ENCODE data around the gene PCDHGB3.

Gene PCDHGB3

DNA sequence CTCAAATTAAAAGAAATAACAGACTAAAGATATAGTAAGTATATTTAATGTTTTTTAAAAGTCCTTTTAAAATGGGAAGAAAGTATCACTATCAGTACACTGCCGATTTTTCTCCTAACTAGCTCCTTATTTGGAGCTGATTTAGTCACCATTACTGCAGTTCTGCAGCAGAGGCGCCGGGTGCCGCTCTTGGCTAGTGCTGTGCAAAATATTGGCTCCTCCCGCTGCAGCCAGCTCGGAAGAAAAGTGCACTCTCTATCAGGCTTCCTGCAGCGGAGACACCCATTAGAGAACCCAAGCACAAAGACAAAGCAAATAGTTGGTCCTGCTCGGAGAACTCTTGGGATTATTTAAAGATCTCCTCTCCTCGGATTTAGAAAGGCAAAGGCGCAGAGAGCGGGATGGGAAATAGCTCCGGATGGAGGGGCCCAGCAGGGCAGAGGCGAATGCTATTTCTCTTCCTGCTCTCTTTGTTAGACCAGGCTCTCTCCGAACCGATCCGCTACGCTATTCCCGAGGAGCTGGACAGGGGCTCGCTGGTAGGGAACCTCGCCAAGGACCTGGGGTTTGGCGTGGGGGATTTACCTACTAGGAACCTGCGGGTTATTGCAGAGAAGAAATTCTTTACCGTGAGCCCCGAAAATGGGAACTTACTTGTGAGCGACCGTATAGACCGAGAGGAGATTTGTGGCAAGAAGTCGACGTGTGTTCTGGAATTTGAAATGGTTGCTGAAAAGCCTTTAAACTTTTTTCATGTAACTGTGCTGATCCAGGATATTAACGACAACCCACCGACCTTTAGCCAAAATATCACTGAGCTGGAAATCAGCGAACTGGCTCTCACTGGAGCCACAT is at the start of gene PCDHGB3:
Gene PCDHGB3 (plus strand): TSS at position 249 of the 855 bp plus-strand sequence. CDS start 153 bp downstream, at position 402.
- Histone ChIP-seq H3K79me2 (ENCODE audit: insufficient read depth, low read depth) (no peaks in the 10 kb centered on the region), H3K9ac (no peak within 1 kb of the TSS), H3K36me3 (ENCODE audit: insufficient read depth) (no peaks in the 10 kb centered on the region), H3K4me3 (IDR thresholded peaks at IDR 0.05; ENCODE audit: insufficient read depth, low read depth, low read length) (no peak within 1 kb of the TSS), H4K20me1 (ENCODE audit: insufficient read depth) (no peaks in the 10 kb centered on the region), H3K27me3 (ENCODE audit: insufficient read depth, low read depth) (no peaks in the 10 kb centered on the region), H3K4me2 (peak within 1 kb of the TSS; percentile 33; the same call in 1 of the 2 replicates), H3K4me1 (ENCODE audit: low read depth, poor library complexity, severe bottlenecking) (no peaks in the 10 kb centered on the region), H2AFZ (ENCODE audit: low read depth) (peak within 1 kb of the TSS; percentile 76), H3K27ac (no peak within 1 kb of the TSS)
- TF ChIP-seq, protein P1, sequence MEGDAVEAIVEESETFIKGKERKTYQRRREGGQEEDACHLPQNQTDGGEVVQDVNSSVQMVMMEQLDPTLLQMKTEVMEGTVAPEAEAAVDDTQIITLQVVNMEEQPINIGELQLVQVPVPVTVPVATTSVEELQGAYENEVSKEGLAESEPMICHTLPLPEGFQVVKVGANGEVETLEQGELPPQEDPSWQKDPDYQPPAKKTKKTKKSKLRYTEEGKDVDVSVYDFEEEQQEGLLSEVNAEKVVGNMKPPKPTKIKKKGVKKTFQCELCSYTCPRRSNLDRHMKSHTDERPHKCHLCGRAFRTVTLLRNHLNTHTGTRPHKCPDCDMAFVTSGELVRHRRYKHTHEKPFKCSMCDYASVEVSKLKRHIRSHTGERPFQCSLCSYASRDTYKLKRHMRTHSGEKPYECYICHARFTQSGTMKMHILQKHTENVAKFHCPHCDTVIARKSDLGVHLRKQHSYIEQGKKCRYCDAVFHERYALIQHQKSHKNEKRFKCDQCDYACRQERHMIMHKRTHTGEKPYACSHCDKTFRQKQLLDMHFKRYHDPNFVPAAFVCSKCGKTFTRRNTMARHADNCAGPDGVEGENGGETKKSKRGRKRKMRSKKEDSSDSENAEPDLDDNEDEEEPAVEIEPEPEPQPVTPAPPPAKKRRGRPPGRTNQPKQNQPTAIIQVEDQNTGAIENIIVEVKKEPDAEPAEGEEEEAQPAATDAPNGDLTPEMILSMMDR (conservative IDR thresholded peaks at IDR 0.05; ENCODE audit: low read depth, low read length), result peak; percentile 37; the same call in 1 of the 2 replicates

DNA sequence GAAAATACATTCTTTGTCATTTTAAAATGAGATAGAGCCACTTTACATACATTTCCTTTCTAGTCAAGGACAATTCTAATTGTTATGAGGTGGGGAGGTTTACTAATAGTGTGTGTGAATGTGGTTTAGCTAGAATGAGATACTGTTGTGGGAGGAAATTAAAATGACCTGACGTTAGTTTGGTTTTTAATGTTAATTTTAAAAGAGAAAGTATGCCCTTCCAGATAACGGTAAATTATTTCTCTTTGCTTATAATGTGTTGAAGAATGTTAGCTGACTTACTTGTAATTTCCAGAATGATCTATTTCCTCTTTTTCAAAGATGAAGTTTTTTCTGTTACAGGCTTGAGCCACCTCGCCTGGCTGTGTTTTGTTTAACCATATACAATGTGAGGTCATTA is 47.8 kb upstream of the PCDHGB3 start:
- H4K20me1 ChIP-seq (ENCODE audit: insufficient read depth), result no peaks in the 10 kb centered on the region
- H3K4me3 ChIP-seq (IDR thresholded peaks at IDR 0.05; ENCODE audit: insufficient read depth, low read depth, low read length), result no peak overlapping the region
- no peak overlapping the region for H2AFZ ChIP-seq (ENCODE audit: low read depth)
- no peak overlapping the region for H3K27ac ChIP-seq
- H3K27me3 ChIP-seq (ENCODE audit: insufficient read depth, low read depth), result no peaks in the 10 kb centered on the region
- TF ChIP-seq, protein P1 (conservative IDR thresholded peaks at IDR 0.05; ENCODE audit: low read depth, low read length), result no peak
- peaks cover 9% of the 10 kb centered on the region; the same call in 1 of the 2 replicates for H3K36me3 ChIP-seq (ENCODE audit: insufficient read depth)
- H3K4me1 ChIP-seq (ENCODE audit: low read depth, poor library complexity, severe bottlenecking), result no peaks in the 10 kb centered on the region
- H3K79me2 ChIP-seq (ENCODE audit: insufficient read depth, low read depth), result peaks cover 30% of the 10 kb centered on the region
- no peak overlapping the region for H3K4me2 ChIP-seq
- H3K9ac ChIP-seq, result no peak overlapping the region

DNA sequence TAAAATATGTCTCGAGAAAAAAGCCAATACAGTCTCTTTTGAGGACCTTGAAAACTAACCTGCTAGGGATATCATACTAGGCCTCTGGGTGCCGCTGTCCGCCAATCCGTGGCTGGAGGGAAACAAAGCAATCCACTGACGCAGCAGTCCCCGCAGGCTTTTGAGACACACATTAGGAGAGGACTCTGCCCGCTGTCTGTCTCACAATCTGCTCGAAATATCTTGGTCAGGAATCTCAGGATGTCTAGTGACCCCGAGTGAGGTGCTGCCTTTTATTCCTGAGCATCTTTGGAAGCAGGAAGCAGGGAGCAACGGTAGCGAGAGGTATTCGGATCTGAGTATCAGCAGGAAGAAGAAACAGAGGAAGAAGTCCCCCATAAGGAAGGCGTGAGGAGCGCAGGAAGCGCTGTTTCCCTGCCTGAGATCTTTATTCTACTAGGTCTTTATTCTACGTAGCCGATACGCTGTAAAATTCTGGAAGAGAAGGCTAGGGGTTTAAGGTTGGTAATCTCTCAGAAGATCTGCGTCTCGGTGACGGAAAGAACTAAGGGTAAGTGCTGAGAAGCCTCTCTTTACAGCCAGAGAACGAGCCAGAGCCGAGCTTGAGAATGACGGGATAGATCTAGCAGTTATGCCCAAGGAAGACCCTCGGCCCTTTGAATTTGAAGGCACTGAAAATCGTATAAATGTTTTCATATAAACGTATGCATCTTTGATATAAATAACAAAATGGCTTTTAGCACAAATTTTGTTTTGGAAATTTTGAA is 43.8 kb upstream of the PCDHGB3 start:
- Histone ChIP-seq H3K27me3 (ENCODE audit: insufficient read depth, low read depth) (no peaks in the 10 kb centered on the region), H2AFZ (ENCODE audit: low read depth) (peak overlapping the region; percentile 64), H3K4me3 (IDR thresholded peaks at IDR 0.05; ENCODE audit: insufficient read depth, low read depth, low read length) (no peak overlapping the region), H4K20me1 (ENCODE audit: insufficient read depth) (no peaks in the 10 kb centered on the region), H3K27ac (peak overlapping the region; percentile 34; the same call in 1 of the 2 replicates), H3K36me3 (ENCODE audit: insufficient read depth) (no peaks in the 10 kb centered on the region), H3K4me2 (peak overlapping the region; percentile 28; the same call in 1 of the 2 replicates), H3K4me1 (ENCODE audit: low read depth, poor library complexity, severe bottlenecking) (no peaks in the 10 kb centered on the region), H3K79me2 (ENCODE audit: insufficient read depth, low read depth) (no peaks in the 10 kb centered on the region), H3K9ac (peak overlapping the region; percentile 55; the same call in 1 of the 2 replicates)
- TF ChIP-seq, protein P1 (conservative IDR thresholded peaks at IDR 0.05; ENCODE audit: low read depth, low read length), result 0 out of 2 replicates have a peak, but pooled peaks have one; percentile 15

DNA sequence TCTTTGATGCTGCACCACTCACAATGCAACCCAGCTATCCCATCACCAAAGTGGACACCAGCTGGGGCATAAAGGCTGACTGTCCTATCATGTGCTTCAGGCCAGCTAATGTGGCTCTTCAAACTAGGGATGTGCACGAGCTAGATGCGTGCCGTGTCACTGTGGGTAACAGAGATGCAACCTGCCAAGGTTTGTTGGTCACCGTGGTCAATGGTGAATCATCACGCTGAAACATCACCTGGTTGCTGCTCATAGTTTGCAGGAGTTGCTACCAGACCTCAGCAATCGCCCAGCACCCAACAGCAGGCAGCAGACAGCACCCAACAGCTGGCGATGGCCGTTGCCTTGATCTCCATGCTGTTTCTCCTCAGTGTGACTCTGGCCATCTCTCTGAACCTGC is 41.8 kb upstream of the PCDHGB3 start:
- TF ChIP-seq, protein P1 (conservative IDR thresholded peaks at IDR 0.05; ENCODE audit: low read depth, low read length), result no peak
- Histone ChIP-seq H3K27me3 (ENCODE audit: insufficient read depth, low read depth) (no peaks in the 10 kb centered on the region), H4K20me1 (ENCODE audit: insufficient read depth) (no peaks in the 10 kb centered on the region), H3K4me1 (ENCODE audit: low read depth, poor library complexity, severe bottlenecking) (no peaks in the 10 kb centered on the region), H3K27ac (no peak overlapping the region), H3K79me2 (ENCODE audit: insufficient read depth, low read depth) (no peaks in the 10 kb centered on the region), H2AFZ (ENCODE audit: low read depth) (no peak overlapping the region), H3K4me3 (IDR thresholded peaks at IDR 0.05; ENCODE audit: insufficient read depth, low read depth, low read length) (no peak overlapping the region), H3K9ac (no peak overlapping the region), H3K4me2 (no peak overlapping the region), H3K36me3 (ENCODE audit: insufficient read depth) (no peaks in the 10 kb centered on the region)
